AG08395 (cell line): ENCODE results near the gene OR52E6.

Experiments
- DNase-seq: peaks from one replicate; pipeline ENCODE4 v3.0.0; 2012; ENCODE audit warnings: mixed read lengths, low spot score

Gene OR52E6

DNA sequence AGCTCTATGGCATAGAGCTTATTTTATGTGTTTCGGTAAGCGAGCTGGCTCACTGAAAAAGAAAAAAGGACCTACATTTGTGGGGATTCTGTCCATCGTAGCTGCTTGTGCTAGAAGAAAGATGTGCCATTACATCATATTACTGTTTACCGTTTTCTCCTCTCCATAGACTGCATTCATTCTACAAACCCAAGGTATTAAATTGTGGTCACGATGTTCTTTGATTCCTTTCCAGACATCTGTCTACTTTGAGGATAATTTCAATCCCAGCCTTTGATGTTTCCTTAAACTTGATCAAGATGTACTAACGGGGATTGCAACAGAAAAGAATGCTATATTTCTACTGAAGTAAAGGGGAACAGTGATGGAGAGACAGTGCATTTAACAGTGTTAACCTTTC lies 45.2 kb downstream of the OR52E6 start:
- DNase-seq = no peak

DNA sequence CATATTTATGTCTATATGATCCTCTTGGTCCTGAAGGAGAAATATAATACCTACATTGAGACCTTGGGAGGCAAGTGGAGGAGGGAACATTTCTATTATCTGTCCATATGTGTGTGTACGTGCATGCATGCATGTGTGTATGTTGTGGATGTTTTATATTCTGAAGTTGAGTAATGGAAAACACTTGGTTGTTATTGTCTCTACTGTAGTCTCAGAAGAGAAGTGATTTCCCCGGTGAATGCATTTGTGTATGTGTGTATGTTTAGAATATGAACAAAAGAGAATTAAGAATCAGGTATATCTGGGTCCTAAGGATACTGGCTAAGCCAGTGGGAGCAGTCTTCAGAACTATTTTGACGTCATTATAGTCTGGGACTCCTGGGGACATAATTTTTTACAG lies 50.5 kb downstream of the OR52E6 start, which contains the start of gene OR52N1:
Gene OR52N1 (minus strand): TSS at position 101 of the 400 bp plus-strand sequence. CDS start 2,449 bp downstream, outside the sequence.
- DNase-seq = no peak
